AG08396 (cell line): ENCODE measurements around the gene HPGDS.
"Not testable (repeated sequence)": the region's sequence is repeated elsewhere in the genome, so short reads cannot be mapped to it uniquely, and the experiment has no call there.

Source experiments
- DNase-seq: peaks from one replicate; pipeline ENCODE4 v3.0.0; 2012; ENCODE audit warnings: low spot score, mixed read lengths

HPGDS gene

GRCh38 chr4:94342694-94343093, at the start of gene HPGDS:
Gene HPGDS, minus strand, starts transcription at chr4:94342836. Its CDS starts 8,207 bp downstream, at chr4:94334629.
- no peak for DNase-seq

GRCh38 chr4:94390804-94391410, 48.3 kb upstream of the HPGDS start:
- DNase-seq = no peak

GRCh38 chr4:94389595-94390267, 47.1 kb upstream of the HPGDS start:
- DNase-seq = no peak

GRCh38 chr4:94387965-94388364, 45.3 kb upstream of the HPGDS start:
- not testable (repeated sequence) for DNase-seq

GRCh38 chr4:94385452-94385851, 42.8 kb upstream of the HPGDS start:
- not testable (repeated sequence) for DNase-seq

- DNase-seq = not testable (repeated sequence)
These were observed 40.3 kb upstream of the HPGDS start for GRCh38 chr4:94382891-94383290.

GRCh38 chr4:94378047-94378446, 35.4 kb upstream of the HPGDS start:
- DNase-seq = no peak

- no peak for DNase-seq
These were observed 34.7 kb upstream of the HPGDS start for GRCh38 chr4:94377294-94377693.

- DNase-seq = no peak
These were observed 32.7 kb upstream of the HPGDS start for GRCh38 chr4:94375364-94375763.

- no peak for DNase-seq
These were observed 31.1 kb upstream of the HPGDS start for GRCh38 chr4:94373752-94374151.

- DNase-seq = no peak
These were observed 30.4 kb upstream of the HPGDS start for GRCh38 chr4:94372991-94373390.

GRCh38 chr4:94372228-94372978, 29.8 kb upstream of the HPGDS start:
- DNase-seq = no peak

GRCh38 chr4:94371290-94371689, 28.7 kb upstream of the HPGDS start:
- DNase-seq = no peak

- DNase-seq = no peak
These were observed 28.1 kb upstream of the HPGDS start for GRCh38 chr4:94370533-94371254.

GRCh38 chr4:94369046-94369445, 26.4 kb upstream of the HPGDS start:
- DNase-seq = no peak

GRCh38 chr4:94368459-94368858, 25.8 kb upstream of the HPGDS start:
- no peak for DNase-seq

- DNase-seq = no peak
These were observed 22.7 kb upstream of the HPGDS start for GRCh38 chr4:94365304-94365703.

- DNase-seq = no peak
These were observed 21.9 kb upstream of the HPGDS start for GRCh38 chr4:94364527-94364926.

- no peak for DNase-seq
These were observed 20.6 kb upstream of the HPGDS start for GRCh38 chr4:94363136-94363655.

- DNase-seq = no peak
These were observed 17.2 kb upstream of the HPGDS start for GRCh38 chr4:94359838-94360237.

GRCh38 chr4:94359221-94359620, 16.6 kb upstream of the HPGDS start:
- no peak for DNase-seq

GRCh38 chr4:94358101-94358500, 15.5 kb upstream of the HPGDS start:
- DNase-seq = no peak
